Epithelial cell of prostate (primary cell): ENCODE data around the gene CNTNAP1.

Experiments
- DNase-seq: peaks from one replicate; pipeline ENCODE4 v3.0.0-alpha.2; 2011; ENCODE audit warnings: low read depth, low spot score
- H3K27ac ChIP-seq: fragments of 450-650 bp; 2 replicates; pipeline ENCODE4 v1.5.1; 2017; ENCODE audit warnings: mild to moderate bottlenecking

Gene CNTNAP1

GRCh38 chr17:42683407-42684034 lies 1.2 kb downstream of the CNTNAP1 start:
- no peak for DNase-seq
- H3K27ac ChIP-seq, result no peak overlapping the region

- DNase-seq, result no peak
- H3K27ac ChIP-seq, result no peak overlapping the region
Measured at GRCh38 chr17:42684929-42685556, 2.7 kb downstream of the CNTNAP1 start.

- DNase-seq, result no peak
- H3K27ac ChIP-seq, result no peak overlapping the region
Measured at GRCh38 chr17:42685831-42686230, 3.5 kb downstream of the CNTNAP1 start.

- DNase-seq, result no peak
- no peak overlapping the region for H3K27ac ChIP-seq
Measured at GRCh38 chr17:42686520-42687128, 4.3 kb downstream of the CNTNAP1 start.

- H3K27ac ChIP-seq, result no peak overlapping the region
- DNase-seq, result no peak
Measured at GRCh38 chr17:42687707-42688320, 5.5 kb downstream of the CNTNAP1 start.

GRCh38 chr17:42690596-42690995 lies 8.3 kb downstream of the CNTNAP1 start:
- no peak overlapping the region for H3K27ac ChIP-seq
- no peak for DNase-seq

- no peak overlapping the region for H3K27ac ChIP-seq
- no peak for DNase-seq
Measured at GRCh38 chr17:42691021-42691545, 8.8 kb downstream of the CNTNAP1 start.

- no peak overlapping the region for H3K27ac ChIP-seq
- DNase-seq, result no peak
Measured at GRCh38 chr17:42692489-42692888, 10.2 kb downstream of the CNTNAP1 start.

GRCh38 chr17:42694524-42694923 lies 12.2 kb downstream of the CNTNAP1 start:
- DNase-seq, result no peak
- no peak overlapping the region for H3K27ac ChIP-seq

GRCh38 chr17:42695500-42695899 lies 13.2 kb downstream of the CNTNAP1 start:
- H3K27ac ChIP-seq, result no peak overlapping the region
- no peak for DNase-seq

- no peak for DNase-seq
- no peak overlapping the region for H3K27ac ChIP-seq
Measured at GRCh38 chr17:42697108-42697811, 14.9 kb downstream of the CNTNAP1 start.

GRCh38 chr17:42698736-42699414 lies 16.5 kb downstream of the CNTNAP1 start:
- no peak overlapping the region for H3K27ac ChIP-seq
- DNase-seq, result no peak

- DNase-seq, result no peak
- no peak overlapping the region for H3K27ac ChIP-seq
Measured at GRCh38 chr17:42699415-42699740, 17.0 kb downstream of the CNTNAP1 start.

GRCh38 chr17:42700586-42701289 lies 18.4 kb downstream of the CNTNAP1 start:
- no peak overlapping the region for H3K27ac ChIP-seq
- no peak for DNase-seq

GRCh38 chr17:42702446-42702845 lies 20.1 kb downstream of the CNTNAP1 start:
- H3K27ac ChIP-seq, result no peak overlapping the region
- no peak for DNase-seq

- H3K27ac ChIP-seq, result no peak overlapping the region
- DNase-seq, result no peak
Measured at GRCh38 chr17:42704490-42704836, 22.1 kb downstream of the CNTNAP1 start.

- no peak overlapping the region for H3K27ac ChIP-seq
Measured at GRCh38 chr17:42704837-42705494, 22.6 kb downstream of the CNTNAP1 start.

GRCh38 chr17:42706732-42707131 lies 24.4 kb downstream of the CNTNAP1 start:
- no peak for DNase-seq
- H3K27ac ChIP-seq, result no peak overlapping the region

More at GRCh38 chr17:42704837-42705494, 22.6 kb downstream of the CNTNAP1 start:
- DNase-seq, result no peak

GRCh38 chr17:42708588-42708987 lies 26.3 kb downstream of the CNTNAP1 start:
- no peak for DNase-seq
- no peak overlapping the region for H3K27ac ChIP-seq
